Measurements from ENCODE around the gene PRODH.
A peak's percentile ranks its signal among the peaks of the same experiment; 100 is the strongest.
"Not testable (repeated sequence)": the region's sequence is repeated elsewhere in the genome, so short reads cannot be mapped to it uniquely, and the experiment has no call there.

Gene PRODH

DNA sequence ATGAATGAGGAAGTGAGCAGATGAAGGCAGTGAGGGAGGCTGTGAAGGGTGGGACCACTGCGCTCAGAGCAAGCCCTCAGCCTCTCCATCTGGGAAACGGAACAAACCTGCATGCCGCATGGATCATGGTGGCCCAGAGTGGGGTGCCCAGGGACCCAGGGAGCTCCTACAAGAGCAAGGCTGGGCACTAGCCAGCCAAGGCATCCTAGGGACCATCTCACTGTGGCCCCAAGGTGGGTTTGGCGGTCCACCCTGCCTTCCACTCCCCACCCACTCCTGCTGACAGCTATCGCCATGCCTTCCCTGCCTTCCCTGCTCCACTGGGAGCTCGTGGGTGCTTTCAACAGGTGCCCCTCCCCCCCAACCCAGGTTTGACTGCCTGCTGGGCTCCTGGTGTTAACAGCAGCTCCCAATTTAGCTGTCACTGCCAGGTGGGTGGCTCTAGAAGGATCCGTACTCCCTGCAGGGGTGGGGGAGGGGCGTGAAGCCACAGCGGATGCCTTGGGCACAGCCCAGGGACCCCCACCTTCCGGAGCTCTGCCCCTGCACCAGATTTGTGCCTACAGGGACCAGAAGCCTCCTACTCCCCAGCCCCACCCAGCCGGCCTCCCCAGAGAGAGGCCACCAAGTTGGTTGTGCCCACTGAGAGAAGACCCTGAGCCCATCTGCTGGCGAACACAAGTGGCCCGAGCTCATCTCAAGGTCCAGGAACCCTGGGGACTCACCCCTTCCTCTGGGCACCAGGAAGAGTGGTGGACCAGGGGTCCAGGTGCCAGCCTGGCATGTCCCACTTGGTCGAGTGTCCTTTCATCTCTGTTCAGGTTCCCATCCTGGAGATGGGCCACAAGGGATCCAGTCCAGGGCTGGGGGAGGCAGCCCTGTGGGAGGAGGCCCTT, 29.7 kb upstream of the PRODH start:
- Histone ChIP-seq H3K9me3 (no peaks in the 10 kb centered on the region), H3K4me1 (peaks cover 0 to 9% (median 4%) of the 10 kb centered on the region in 4 donors), H3K36me3 (no peaks in the 10 kb centered on the region), H3K27me3 (peaks cover 0 to 48% of the 10 kb centered on the region in 2 donors), H3K4me3 (no peak overlapping the region), H3K27ac (no peak overlapping the region)
- intact Hi-C loops (cut with DNase I; ENCODE audit: low total_unique reads) = no loop called here
- DNase-seq = peak in 1 of 2 donors; percentile 60
- TF ChIP-seq, protein P1, sequence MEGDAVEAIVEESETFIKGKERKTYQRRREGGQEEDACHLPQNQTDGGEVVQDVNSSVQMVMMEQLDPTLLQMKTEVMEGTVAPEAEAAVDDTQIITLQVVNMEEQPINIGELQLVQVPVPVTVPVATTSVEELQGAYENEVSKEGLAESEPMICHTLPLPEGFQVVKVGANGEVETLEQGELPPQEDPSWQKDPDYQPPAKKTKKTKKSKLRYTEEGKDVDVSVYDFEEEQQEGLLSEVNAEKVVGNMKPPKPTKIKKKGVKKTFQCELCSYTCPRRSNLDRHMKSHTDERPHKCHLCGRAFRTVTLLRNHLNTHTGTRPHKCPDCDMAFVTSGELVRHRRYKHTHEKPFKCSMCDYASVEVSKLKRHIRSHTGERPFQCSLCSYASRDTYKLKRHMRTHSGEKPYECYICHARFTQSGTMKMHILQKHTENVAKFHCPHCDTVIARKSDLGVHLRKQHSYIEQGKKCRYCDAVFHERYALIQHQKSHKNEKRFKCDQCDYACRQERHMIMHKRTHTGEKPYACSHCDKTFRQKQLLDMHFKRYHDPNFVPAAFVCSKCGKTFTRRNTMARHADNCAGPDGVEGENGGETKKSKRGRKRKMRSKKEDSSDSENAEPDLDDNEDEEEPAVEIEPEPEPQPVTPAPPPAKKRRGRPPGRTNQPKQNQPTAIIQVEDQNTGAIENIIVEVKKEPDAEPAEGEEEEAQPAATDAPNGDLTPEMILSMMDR (IDR thresholded peaks at IDR 0.05) = no peak

DNA sequence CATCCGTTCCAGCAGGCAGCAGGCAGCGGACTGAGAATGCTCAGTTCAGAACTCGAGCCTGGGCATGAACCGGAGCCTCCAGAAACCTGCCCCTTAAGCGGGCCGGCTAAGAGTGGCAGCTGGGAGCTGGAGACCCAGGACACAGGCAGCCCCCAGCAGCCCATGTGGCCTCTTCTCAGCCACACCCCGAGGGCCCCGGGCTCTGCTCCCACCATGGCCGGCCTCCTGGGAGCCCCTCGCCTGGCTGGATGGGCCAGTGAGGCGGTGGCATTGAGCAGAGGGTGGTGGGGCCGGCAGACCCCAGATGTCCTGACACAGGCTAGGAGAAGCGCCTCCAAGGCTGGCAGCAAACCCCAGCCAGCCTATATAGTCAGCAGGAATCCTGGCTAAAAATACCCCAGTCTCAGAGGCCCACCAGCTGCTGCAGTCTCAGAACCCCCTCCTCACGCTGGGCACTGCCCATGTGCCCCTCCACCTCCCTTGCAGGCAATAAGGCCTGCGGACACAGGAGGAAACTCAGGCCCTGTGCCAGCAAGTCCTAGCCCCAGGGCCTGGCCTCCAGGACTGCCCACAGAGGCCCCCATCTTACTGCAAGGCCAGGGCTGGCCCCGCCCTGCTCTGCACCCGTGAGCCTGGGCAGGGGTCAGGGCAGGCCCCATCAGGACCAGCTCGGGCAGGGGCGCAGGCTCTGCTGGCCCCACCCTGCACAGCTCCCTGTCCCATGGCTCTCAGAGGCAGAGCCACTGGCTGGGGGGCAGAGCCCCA, 28.6 kb upstream of the PRODH start:
- H3K4me3 ChIP-seq; H3K36me3 ChIP-seq; H3K27ac ChIP-seq; H3K4me1 ChIP-seq; H3K9me3 ChIP-seq; intact Hi-C loops (cut with DNase I; ENCODE audit: low total_unique reads): not testable (repeated sequence)
- H3K27me3 ChIP-seq = peaks cover 0 to 38% of the 10 kb centered on the region in 2 donors
- DNase-seq = peak in 1 of 2 donors; percentile 57

DNA sequence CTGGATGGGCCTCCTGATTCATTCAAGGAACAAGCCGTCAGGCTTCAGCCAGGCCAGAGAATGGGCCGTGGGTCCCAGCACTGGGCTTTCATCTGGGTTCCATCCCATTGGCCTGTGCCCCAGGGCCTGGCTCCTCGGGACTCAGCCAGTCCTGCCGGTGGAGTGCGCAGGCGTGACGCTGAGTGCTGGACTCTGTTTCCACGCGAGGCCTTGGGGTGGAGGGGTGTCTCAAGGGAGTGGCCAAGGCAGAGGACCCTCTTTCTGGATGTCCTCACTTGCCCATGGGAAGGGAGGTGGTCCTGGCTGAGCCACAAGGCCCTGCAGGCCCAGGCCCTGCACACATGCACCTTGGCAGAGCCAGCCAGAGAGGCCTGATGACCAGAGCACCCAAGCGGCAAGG, 28.0 kb upstream of the PRODH start:
- H3K36me3 ChIP-seq; H3K27ac ChIP-seq; H3K4me1 ChIP-seq; H3K4me3 ChIP-seq; intact Hi-C loops (cut with DNase I; ENCODE audit: low total_unique reads); H3K9me3 ChIP-seq: not testable (repeated sequence)
- peak in 1 of 2 donors; percentile 38 for DNase-seq
- H3K27me3 ChIP-seq = peaks cover 0 to 36% of the 10 kb centered on the region in 2 donors

- intact Hi-C loops (cut with DNase I; ENCODE audit: low total_unique reads) = no loop called here
- no peak for DNase-seq
Observed at GRCh38 chr22:18962308-18962635, 26.2 kb upstream of the PRODH start.

GRCh38 chr22:18961632-18962307, 25.7 kb upstream of the PRODH start:
- H3K27ac ChIP-seq; H3K9me3 ChIP-seq; H3K4me1 ChIP-seq; H3K4me3 ChIP-seq; intact Hi-C loops (cut with DNase I; ENCODE audit: low total_unique reads); H3K36me3 ChIP-seq: not testable (repeated sequence)
- peak in 1 of 2 donors; percentile 52 for DNase-seq
- peaks cover 0 to 29% of the 10 kb centered on the region in 2 donors for H3K27me3 ChIP-seq

More at GRCh38 chr22:18962308-18962635, 26.2 kb upstream of the PRODH start:
- Histone ChIP-seq H3K27me3 (peaks cover 0 to 29% of the 10 kb centered on the region in 2 donors), H3K4me1 (no peaks in the 10 kb centered on the region), H3K4me3 (no peak overlapping the region), H3K36me3 (no peaks in the 10 kb centered on the region), H3K9me3 (no peaks in the 10 kb centered on the region), H3K27ac (no peak overlapping the region)
- TF ChIP-seq, protein P1 (IDR thresholded peaks at IDR 0.05) = no peak

GRCh38 chr22:18961201-18961600, 25.1 kb upstream of the PRODH start:
- H3K36me3 ChIP-seq; H3K4me1 ChIP-seq; H3K27ac ChIP-seq; H3K4me3 ChIP-seq; H3K9me3 ChIP-seq; intact Hi-C loops (cut with DNase I; ENCODE audit: low total_unique reads): not testable (repeated sequence)
- peaks cover 0 to 30% of the 10 kb centered on the region in 2 donors for H3K27me3 ChIP-seq
- peak in 1 of 2 donors; percentile 34 for DNase-seq

DNA sequence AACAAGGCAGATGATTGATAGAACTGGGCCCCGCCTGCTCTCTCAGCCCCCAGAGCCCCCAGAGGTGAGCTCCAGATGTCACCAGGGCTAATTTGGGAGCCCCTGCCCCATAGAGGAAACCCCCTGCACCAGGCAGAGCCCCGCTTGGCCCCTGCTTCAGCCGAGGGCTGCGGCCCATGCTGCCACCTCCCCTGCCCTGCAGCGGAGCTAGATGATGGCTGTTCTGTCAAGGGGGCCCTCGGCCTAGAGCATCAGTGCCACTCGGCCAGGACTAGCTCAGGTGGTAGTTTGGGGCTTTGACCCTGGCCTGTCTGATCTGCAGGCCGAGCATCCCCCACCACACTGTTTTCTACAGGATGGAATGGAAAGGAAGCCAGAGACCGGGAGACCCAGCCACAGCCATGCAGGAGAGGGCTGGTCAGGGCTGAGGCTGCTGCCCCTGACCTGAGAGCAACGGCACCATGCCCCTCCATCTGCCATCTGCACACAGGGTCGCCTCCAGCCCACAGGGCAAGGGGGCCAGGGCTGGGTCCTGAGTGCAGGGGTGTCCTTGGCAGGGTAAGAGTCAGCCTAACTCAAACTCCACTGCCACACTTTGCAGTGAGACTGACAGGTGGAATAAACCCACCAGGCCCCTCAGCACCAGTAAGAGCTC, 24.2 kb upstream of the PRODH start:
- H3K27ac ChIP-seq; H3K9me3 ChIP-seq; H3K36me3 ChIP-seq; H3K4me3 ChIP-seq; intact Hi-C loops (cut with DNase I; ENCODE audit: low total_unique reads); H3K4me1 ChIP-seq: not testable (repeated sequence)
- DNase-seq = peak in 1 of 2 donors; percentile 49
- peaks cover 0 to 22% of the 10 kb centered on the region in 2 donors for H3K27me3 ChIP-seq

GRCh38 chr22:18959741-18960140, 23.6 kb upstream of the PRODH start:
- H3K4me1 ChIP-seq; intact Hi-C loops (cut with DNase I; ENCODE audit: low total_unique reads); H3K4me3 ChIP-seq; H3K36me3 ChIP-seq; H3K27ac ChIP-seq; H3K9me3 ChIP-seq: not testable (repeated sequence)
- DNase-seq = peak in 1 of 2 donors; percentile 50
- peaks cover 0 to 26% of the 10 kb centered on the region in 2 donors for H3K27me3 ChIP-seq

GRCh38 chr22:18959266-18959665, 23.2 kb upstream of the PRODH start:
- DNase-seq = peak in 1 of 2 donors; percentile 48

GRCh38 chr22:18958738-18959137, 22.6 kb upstream of the PRODH start:
- DNase-seq = peak in 1 of 2 donors; percentile 35
- H3K36me3 ChIP-seq; H3K4me1 ChIP-seq; H3K27ac ChIP-seq; intact Hi-C loops (cut with DNase I; ENCODE audit: low total_unique reads); H3K9me3 ChIP-seq; H3K4me3 ChIP-seq: not testable (repeated sequence)
- H3K27me3 ChIP-seq = peaks cover 0 to 26% of the 10 kb centered on the region in 2 donors

More at GRCh38 chr22:18959266-18959665, 23.2 kb upstream of the PRODH start:
- H3K4me1 ChIP-seq; H3K4me3 ChIP-seq; intact Hi-C loops (cut with DNase I; ENCODE audit: low total_unique reads); H3K36me3 ChIP-seq; H3K27ac ChIP-seq; H3K9me3 ChIP-seq: not testable (repeated sequence)
- peaks cover 0 to 26% of the 10 kb centered on the region in 2 donors for H3K27me3 ChIP-seq

DNA sequence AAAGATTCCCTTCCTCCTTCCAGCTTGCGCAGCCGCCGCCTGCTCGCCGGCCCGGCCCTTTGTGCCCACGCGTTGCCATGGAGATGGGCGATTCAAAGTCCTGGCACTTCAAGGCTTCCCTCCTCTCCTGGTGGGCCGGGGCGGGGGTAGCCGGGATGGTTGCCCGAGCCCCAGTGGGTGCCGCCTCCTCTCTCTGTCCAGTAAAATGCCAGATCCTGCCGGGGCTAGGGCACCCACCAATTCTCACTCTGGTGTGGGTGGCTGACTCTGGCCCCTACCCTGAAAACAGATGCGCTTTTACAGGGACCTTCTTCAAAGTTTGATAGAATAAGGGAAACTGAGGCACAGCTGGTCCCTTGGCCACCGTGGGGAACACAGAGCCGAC, 22.2 kb upstream of the PRODH start:
- H3K27me3 ChIP-seq = peaks cover 0 to 30% of the 10 kb centered on the region in 2 donors
- intact Hi-C loops (cut with DNase I; ENCODE audit: low total_unique reads); H3K36me3 ChIP-seq; H3K27ac ChIP-seq; H3K9me3 ChIP-seq; H3K4me3 ChIP-seq; H3K4me1 ChIP-seq: not testable (repeated sequence)
- DNase-seq = peak in 1 of 2 donors; percentile 55

Measured in tibial artery (tissue), 4 donors.